Ascending aorta (tissue), 2 donors: ENCODE measurements around the gene LNX1. TPM values are rescaled to one million over a fixed set of nuclear protein-coding genes. Genes with fewer than 3 reads are reported as not detected.

ENCODE experiments used
- DNase-seq, 2 donors: peaks; one replicate each; pipeline ENCODE4 v3.0.0-alpha.2; 2019; ENCODE audit warnings: low spot score in 2 of 2
- H3K27ac ChIP-seq, 2 donors: fragments of 200-600 bp; sonication (generic); one replicate each; pipeline ENCODE4 v1.5.1; 2016 to 2017; ENCODE audit warnings: mild to moderate bottlenecking in 1 of 2
- H3K27me3 ChIP-seq: fragments of 200-600 bp; sonication (generic); one replicate; pipeline ENCODE4 v1.5.1; 2017
- H3K36me3 ChIP-seq, 2 donors: fragments of 200-600 bp; sonication (generic); one replicate each; pipeline ENCODE4 v1.5.1; 2016
- H3K4me1 ChIP-seq, 2 donors: fragments of 200-600 bp; sonication (generic); one replicate each; pipeline ENCODE4 v1.5.1; 2016 to 2017; ENCODE audit warnings: mild to moderate bottlenecking in 1 of 2
- H3K4me3 ChIP-seq, 2 donors: fragments of 200-600 bp; sonication (generic); one replicate each; pipeline ENCODE4 v1.5.1; 2016 to 2017; ENCODE audit warnings: mild to moderate bottlenecking in 1 of 2
- H3K9me3 ChIP-seq, 2 donors: fragments of 200-600 bp; sonication (generic); one replicate each; pipeline ENCODE4 v1.5.1; 2016
- intact Hi-C: fragments of 100-400 bp; cut with DNase I; formaldehyde crosslinking; loops from one replicate; pipeline ENCODE4 v1.15.1; 2023
- total RNA-seq: library from RNA; depleted of rRNA; stranded (reverse); fragments of >200 nt; gene quantifications from one replicate; pipeline ENCODE4 v1.1.0, GENCODE V29; 2016
- TF ChIP-seq, protein P1 (sequence below), 3 experiments: fragments of 200-600 bp in 2 of 3; fragments of 450-650 bp in 1 of 3; sonication (generic) in 2 of 3; IDR thresholded peaks; one replicate each; pipeline ENCODE4 v1.5.1; 2016 to 2019; ENCODE audit warnings: antibody characterized with exemption in 3 of 3, mild to moderate bottlenecking in 1 of 3, moderate library complexity in 1 of 3

The LNX1 gene
- total RNA-seq, 1 donor from 2014 or later: 4.0 TPM

DNA sequence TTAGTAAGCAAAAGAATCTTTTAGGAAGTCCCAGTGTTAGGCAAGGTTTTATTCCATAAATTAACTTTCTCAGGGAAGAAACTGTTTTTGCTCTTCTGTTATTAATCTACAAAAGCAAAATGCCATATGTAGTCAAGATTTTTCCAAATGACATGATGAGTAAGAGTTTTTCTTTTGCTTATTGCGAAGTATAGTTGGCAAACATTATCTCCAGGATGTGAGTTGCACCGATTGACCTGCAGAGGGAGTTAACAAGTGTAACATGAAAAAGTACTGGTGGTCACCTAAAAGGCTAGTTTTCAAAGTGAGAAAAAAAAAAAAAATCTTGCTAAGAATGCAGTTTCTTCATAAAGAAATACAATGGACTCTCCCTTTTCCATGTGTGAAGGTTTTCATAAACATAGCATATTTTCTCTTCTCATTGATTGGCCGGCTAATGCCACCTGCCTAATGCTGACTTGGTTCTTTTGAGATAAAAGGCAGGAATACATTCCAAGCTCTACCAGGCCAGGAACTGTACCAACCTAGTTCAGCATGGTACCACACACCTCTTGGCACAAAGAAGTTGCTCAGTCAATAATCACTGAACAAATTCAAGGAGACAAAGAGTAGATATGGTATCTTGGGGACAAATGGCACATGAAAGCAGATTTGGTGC lies 100.2 kb downstream of the LNX1 start:
- no peaks in the 10 kb centered on the region for H3K4me1 ChIP-seq
- TF ChIP-seq, protein P1, sequence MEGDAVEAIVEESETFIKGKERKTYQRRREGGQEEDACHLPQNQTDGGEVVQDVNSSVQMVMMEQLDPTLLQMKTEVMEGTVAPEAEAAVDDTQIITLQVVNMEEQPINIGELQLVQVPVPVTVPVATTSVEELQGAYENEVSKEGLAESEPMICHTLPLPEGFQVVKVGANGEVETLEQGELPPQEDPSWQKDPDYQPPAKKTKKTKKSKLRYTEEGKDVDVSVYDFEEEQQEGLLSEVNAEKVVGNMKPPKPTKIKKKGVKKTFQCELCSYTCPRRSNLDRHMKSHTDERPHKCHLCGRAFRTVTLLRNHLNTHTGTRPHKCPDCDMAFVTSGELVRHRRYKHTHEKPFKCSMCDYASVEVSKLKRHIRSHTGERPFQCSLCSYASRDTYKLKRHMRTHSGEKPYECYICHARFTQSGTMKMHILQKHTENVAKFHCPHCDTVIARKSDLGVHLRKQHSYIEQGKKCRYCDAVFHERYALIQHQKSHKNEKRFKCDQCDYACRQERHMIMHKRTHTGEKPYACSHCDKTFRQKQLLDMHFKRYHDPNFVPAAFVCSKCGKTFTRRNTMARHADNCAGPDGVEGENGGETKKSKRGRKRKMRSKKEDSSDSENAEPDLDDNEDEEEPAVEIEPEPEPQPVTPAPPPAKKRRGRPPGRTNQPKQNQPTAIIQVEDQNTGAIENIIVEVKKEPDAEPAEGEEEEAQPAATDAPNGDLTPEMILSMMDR (IDR thresholded peaks at IDR 0.05): peak; percentile 51 to 65 (median 60)
- peak in 1 of 2 donors; percentile 84 for DNase-seq
- H3K4me3 ChIP-seq: no peak overlapping the region
- H3K9me3 ChIP-seq: no peaks in the 10 kb centered on the region
- no peaks in the 10 kb centered on the region for H3K27me3 ChIP-seq
- no peaks in the 10 kb centered on the region for H3K36me3 ChIP-seq
- H3K27ac ChIP-seq: peak overlapping the region in 1 of 2 donors; percentile 7
- intact Hi-C loops: loop anchor here (5.0 to 10.0 kb wide), 3 partner anchors 161 to 741 kb away; no protein-coding TSS in a partner anchor

DNA sequence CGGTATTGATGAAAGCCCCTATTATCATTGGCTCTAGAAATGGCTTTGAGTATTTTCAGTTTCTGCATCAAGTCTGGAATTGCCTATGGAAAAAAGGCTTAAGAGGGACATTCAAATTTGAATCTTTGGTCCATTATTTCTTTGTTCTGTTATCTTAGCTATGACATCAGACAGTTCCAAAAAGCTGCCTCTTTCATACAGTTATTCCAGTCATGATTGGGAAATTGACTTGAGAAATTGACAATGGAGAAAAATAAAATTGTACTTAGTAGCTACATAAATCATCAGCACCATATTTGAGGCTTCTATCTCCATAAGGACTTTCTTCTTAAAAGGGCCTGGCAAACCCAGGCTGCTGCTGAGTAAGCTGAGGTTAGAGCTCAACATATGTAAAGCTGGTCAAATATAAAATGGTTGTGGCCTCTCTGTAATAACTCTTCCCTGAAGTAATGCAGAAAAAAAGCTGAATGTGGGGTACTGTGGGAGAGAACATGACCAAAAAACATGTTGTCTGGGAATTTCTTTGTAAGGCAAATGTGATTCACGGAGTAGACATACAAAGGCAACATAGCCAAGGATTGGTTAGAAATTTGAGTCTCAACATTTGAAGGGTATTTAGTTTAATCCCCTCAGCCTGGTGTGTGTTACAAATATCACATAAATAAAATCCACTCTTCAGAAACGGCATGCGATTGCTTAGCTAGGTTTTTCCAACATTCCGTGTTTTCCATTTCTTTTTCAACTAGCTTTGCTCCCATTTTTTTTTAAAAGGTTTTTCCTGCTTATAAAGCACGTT lies 100.9 kb downstream of the LNX1 start:
- H3K9me3 ChIP-seq: no peaks in the 10 kb centered on the region
- intact Hi-C loops: loop anchor here (5.0 to 10.0 kb wide), 3 partner anchors 162 to 742 kb away; no protein-coding TSS in a partner anchor
- H3K27me3 ChIP-seq: no peaks in the 10 kb centered on the region
- no peak for DNase-seq
- TF ChIP-seq, protein P1 (IDR thresholded peaks at IDR 0.05): no peak
- no peaks in the 10 kb centered on the region for H3K36me3 ChIP-seq
- H3K4me1 ChIP-seq: no peaks in the 10 kb centered on the region
- H3K4me3 ChIP-seq: no peak overlapping the region
- peak overlapping the region in 1 of 2 donors; percentile 7 for H3K27ac ChIP-seq

DNA sequence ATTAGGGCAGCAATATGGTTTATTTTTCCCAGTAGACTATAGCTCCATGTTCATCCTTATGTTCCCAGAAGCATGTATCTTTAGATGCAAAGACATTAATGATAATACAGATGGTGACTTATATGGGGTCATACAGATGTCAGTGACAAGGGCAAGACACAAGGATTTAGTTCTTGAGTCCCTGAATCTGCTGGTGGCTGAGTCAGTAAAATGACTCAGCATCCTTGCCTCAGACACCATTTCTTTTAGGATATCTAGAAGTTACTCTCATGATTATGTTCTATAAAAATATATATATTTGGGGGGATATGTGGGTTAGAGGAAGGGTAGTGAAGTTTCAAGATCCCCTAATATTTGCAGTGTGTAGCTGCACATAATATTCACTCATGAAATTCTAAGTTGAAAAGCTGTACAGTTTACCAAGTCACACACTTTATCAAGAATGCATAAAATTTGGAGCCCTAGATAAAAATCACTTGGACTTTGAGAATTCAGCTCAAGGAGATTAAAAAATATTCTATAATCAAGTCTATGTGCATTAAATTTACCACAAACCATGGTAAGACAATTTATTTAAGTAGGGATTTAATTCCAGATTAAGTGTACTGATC lies 101.9 kb downstream of the LNX1 start:
- H3K36me3 ChIP-seq: no peaks in the 10 kb centered on the region
- no peak overlapping the region for H3K27ac ChIP-seq
- H3K4me1 ChIP-seq: no peaks in the 10 kb centered on the region
- no peaks in the 10 kb centered on the region for H3K27me3 ChIP-seq
- no peaks in the 10 kb centered on the region for H3K9me3 ChIP-seq
- intact Hi-C loops: no loop called here
- DNase-seq: no peak
- TF ChIP-seq, protein P1 (IDR thresholded peaks at IDR 0.05): no peak
- no peak overlapping the region for H3K4me3 ChIP-seq

DNA sequence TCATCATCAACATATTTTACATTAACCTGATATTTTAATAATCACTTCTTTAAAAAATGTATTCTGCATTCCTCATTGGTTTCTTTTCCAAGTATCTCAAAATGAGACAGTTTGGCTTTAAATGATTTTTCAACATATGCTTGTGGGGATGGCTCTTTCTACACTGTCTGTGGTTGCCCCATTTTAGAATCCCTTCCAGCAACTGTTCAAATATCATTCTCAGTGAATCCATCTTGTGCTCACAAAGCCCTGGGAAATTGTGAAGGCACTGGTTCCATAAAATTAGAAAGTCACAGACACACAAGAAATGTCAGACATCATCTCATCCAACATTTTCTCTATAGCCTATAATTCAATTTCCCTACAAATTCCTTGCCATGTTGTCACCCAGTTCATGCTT lies 103.5 kb downstream of the LNX1 start:
- Histone ChIP-seq H3K4me3 (no peak overlapping the region), H3K4me1 (no peaks in the 10 kb centered on the region), H3K27ac (no peak overlapping the region), H3K36me3 (no peaks in the 10 kb centered on the region), H3K9me3 (no peaks in the 10 kb centered on the region), H3K27me3 (no peaks in the 10 kb centered on the region)
- DNase-seq: no peak
- intact Hi-C loops: no loop called here
- TF ChIP-seq, protein P1 (IDR thresholded peaks at IDR 0.05): no peak

DNA sequence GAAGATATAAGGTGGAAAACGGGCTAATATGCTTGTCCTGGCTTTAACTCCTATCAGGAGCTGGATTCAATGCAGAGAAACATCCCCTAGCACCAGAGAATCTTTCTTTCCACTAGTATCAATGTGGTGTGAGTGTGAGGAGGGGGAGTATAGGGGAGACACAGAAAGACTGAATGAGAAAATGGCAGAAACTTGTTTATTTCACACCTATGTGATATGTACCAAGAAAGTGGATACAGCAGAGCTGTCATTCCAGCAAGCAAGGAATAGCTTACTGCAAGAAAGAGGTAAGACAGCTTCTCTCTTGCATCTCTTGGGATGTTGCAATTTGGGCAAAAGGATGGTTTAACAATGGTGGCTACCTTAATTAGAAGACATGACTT lies 105.6 kb downstream of the LNX1 start:
- Histone ChIP-seq H3K4me3 (no peak overlapping the region), H3K9me3 (no peaks in the 10 kb centered on the region), H3K36me3 (no peaks in the 10 kb centered on the region), H3K27ac (no peak overlapping the region), H3K4me1 (no peaks in the 10 kb centered on the region), H3K27me3 (no peaks in the 10 kb centered on the region)
- no peak for DNase-seq
- intact Hi-C loops: no loop called here
- TF ChIP-seq, protein P1 (IDR thresholded peaks at IDR 0.05): no peak
